Esophagus mucosa (tissue), 1 donor: ENCODE results near the gene CD47. TPM values are rescaled to one million over a fixed set of nuclear protein-coding genes. Genes with fewer than 3 reads are reported as not detected.

ENCODE experiments used
- ATAC-seq: fragments of 200-7000 bp; cut with Tn5 transposase; one replicate; pipeline ENCODE4 v1.9.1; 2020
- total RNA-seq: library from RNA; stranded (reverse); gene quantifications from one replicate; pipeline ENCODE4 v1.2.4, GENCODE V29; 2023
- donor health status: DM: yes; HTN: yes; CAD: no.

The CD47 gene
- total RNA-seq, 1 donor from 2014 or later = 95.3 TPM

GRCh38 chr3:108114423-108115065, 23.7 kb upstream of the CD47 start:
- peak; percentile 99 for ATAC-seq

DNA sequence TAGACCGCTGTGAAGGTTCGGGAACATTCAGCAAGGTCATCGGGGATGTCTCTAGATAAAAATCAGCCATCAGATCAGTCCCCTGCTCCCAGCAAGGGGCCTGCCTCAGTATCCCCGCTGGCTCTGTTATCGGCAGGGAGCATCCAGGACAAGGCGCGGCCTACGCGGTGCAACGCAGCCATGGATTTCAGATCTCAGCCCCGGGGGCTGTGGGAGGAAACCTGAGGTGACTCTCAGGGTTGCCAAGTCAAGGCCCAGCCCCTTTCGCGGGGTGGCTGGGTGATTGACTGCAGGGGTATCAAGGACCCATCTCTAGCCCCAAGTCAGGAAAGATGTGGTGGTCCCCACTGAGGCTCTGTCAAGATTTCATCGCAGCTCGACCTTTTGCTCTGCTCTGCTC, 23.1 kb upstream of the CD47 start:
- ATAC-seq = no peak

DNA sequence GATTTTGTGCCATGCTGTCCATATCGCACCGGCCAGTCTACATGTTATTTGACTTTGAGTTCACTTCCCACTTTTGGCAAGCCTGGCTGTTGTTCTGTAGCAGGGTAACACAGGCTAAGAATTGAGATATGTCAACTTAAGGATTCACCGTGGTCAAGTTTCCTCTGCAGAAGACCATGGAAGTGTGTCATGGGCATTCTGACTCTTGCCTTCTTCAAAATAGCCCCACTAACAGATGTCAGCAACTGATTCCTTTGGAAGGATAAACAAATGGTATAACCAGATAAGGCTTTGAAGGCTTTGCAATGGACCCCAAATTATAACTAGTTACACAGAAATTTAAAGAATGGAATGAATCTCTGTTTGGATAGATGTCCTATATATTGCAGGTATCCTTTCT, 20.1 kb upstream of the CD47 start:
- no peak for ATAC-seq

GRCh38 chr3:108108416-108108815, 17.6 kb upstream of the CD47 start:
- ATAC-seq = no peak

DNA sequence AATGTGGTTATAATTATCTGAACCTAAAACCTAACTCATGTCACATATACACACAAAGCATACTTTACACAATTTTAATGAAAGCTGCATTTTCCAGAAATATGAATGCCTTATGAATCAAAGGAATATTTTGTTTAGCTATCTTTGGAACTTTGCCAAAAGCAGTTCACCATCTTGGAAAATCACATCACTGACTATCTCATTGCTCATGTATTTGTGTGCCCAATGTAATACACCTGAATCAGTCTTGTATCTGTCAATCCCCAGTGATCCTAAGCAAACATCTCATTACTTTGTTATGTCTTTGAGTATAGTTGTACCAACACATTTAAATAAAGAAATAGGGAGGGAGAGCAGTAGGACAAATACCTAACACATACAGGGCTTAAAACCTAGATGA, 15.6 kb upstream of the CD47 start:
- ATAC-seq = peak; percentile 62

- ATAC-seq = no peak
Measured at GRCh38 chr3:108106031-108106430, 15.2 kb upstream of the CD47 start.

- no peak for ATAC-seq
Measured at GRCh38 chr3:108103886-108104797, 13.3 kb upstream of the CD47 start.

GRCh38 chr3:108103040-108103751, 12.4 kb upstream of the CD47 start:
- ATAC-seq = no peak

DNA sequence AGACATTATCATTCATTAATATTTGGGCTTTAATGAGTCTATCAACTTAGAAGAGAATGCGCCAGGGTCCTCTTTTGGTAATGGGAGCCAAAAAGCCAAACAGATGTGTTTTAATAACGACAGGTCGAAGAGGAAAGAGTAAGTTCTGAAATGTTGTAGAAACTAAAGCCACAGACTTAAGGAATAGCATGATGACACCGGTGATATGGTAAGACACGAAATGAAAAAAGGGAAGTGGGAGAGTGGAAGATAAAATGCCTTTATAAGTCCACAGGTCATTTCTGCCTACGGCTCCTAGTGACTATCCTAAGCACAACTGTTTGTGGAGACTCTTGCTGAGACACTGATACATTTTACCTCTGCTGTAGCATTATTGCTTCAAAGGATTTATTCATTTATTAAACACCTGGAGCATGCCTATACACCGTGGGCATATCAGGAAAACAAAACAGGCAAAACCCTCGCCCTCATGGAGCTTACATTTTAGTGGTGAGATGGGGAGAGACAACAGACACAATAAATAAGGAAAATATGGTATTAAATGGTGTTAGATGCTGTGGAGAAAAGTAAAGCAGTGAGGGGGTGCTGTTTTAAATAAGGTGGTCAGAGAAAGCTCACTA, 11.7 kb upstream of the CD47 start:
- ATAC-seq = no peak

- ATAC-seq = peak; percentile 39
Measured at GRCh38 chr3:108100906-108101660, 10.3 kb upstream of the CD47 start.

GRCh38 chr3:108099679-108100428, 9.0 kb upstream of the CD47 start:
- peak; percentile 13 for ATAC-seq

GRCh38 chr3:108099244-108099643, 8.4 kb upstream of the CD47 start:
- no peak for ATAC-seq

DNA sequence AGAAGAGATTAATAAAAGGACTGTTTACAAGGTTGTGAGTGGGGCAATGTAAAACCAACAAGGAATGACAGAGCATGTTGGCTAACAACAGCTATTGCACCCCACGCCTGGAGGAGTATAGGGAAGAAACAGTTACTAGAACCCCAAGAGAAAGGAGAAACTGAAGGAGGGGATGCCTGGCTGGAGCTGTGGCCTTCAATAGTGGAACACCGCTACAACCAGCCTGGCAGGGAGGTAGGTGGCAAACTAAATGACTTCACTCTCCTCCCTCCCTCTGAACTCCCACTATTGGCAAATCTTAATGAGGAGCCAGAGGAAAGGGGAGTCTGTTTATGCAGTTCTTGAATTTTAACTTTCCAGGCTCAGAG, 7.2 kb upstream of the CD47 start:
- ATAC-seq = no peak

GRCh38 chr3:108097322-108098002, 6.6 kb upstream of the CD47 start:
- ATAC-seq = no peak

- ATAC-seq = peak; percentile 61
Measured at GRCh38 chr3:108096532-108097321, 5.9 kb upstream of the CD47 start.

DNA sequence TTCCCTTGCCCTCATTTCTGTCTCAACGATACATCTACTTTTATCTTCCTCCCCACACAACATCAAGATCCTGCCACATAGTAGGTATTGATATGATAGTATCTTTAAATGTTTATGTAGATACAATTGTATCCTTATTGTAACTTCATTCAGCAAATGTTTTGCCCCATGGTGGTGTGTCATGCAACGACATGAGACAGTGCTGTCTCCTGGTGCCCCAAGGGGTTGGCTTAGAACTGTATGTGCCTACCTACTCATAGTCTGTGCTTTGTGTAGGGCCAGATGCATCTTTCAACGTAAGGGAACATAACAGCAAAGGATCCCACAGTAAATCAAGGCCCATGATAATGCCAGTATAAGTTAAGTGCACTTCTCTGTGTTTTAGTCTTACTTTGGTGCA, 2.8 kb upstream of the CD47 start:
- ATAC-seq = no peak

DNA sequence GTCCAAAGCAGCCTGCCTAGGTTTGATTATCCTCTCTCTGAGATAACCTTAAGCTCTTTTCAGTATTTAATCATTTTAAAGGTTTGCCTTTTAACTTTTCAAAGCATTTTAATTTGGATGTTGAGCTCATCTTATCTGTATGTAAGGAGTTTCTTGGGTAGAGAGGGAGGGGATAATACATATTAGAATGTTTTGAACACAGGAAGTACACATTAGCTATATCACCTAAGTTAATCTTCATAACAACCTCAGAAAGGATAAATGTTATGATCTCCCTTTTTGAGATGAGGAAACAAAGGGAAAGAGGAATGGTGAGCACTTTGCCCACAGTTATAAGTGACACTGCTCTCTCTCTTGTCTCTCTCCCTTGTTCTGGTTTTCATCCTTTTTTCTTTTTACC, 2.2 kb upstream of the CD47 start:
- ATAC-seq = no peak

DNA sequence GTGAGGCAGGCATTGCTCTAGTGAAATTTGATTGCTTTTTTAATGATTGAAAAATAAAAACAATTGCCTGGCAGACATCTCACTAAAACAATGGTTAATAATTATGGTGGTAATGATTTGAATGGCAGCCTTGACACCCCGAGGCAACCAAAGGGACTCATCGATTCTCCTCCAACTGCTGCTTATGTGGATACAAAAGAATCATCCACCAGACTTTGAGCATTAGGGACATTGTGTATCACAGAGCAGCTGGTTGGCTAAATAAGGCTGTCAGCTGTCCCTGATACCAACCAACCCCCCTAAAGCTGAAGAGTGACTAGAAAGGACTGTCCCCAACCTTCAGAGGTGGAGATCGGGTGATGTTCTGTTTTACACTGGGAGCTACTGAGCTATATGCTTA, 1.7 kb upstream of the CD47 start:
- ATAC-seq = no peak

GRCh38 chr3:108091498-108092250, 843 bp upstream of the CD47 start:
- ATAC-seq = peak; percentile 29
